COR-L47 (cell line): ENCODE measurements around the gene PGF.

ENCODE experiments used
- DNase-seq: peaks from one replicate; lab custom pipeline; 2025; lab: John Stamatoyannopoulos, UW

PGF gene

GRCh38 chr14:74919421-74920165, 35.8 kb downstream of the PGF start:
- DNase-seq: no peak

GRCh38 chr14:74918380-74918779, 37.0 kb downstream of the PGF start:
- DNase-seq: no peak

GRCh38 chr14:74917646-74918081, 37.7 kb downstream of the PGF start:
- no peak for DNase-seq

GRCh38 chr14:74917178-74917543, 38.2 kb downstream of the PGF start:
- DNase-seq: no peak

DNA sequence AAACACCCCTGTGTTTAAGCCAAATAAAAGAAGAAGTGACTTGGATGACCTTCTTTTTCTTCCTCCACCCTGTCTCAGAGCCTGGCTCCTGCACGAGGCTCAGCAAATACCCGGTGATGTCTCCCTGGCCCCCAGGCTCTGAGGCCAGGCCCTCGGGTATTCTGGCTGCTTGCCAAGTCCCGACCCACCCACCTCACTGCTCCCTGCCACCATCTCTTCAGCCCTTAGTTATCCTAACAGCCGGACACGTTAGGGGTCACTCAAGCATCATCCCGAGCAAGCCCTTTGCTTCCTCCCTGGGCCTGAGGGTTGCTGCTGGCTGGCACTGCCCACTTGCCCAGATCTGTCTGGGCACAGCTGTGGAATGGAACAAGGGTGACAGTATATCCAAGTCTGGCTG, 39.6 kb downstream of the PGF start:
- DNase-seq: no peak

GRCh38 chr14:74915426-74915825, 40.0 kb downstream of the PGF start:
- DNase-seq: no peak

DNA sequence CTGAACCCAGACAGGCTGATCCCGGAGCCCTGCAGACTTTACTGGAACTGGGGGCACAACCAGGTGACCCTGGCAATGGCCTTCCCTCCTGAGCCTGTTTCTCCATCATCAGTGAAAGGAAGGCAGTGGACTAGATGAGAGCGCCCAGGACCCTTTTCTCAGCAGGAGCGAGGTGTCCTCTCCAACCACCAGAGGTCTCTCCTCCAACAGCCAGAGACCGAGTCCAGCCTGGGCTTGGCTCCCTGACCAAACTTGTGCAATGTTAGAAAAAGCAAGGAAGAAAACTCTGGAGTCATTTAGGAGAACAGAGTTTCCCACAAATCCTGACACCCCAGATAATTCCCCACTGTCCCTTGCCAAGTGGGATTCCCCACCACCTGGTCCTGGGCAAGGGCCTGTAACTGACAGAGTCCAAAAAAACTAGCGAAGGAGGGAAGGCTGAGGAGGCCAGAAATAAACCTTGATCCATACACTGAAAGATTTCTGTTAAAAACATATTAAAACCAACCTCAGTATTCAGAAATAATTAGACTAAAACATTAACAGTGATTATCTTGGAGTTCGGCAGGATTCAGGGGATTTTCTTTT, 41.3 kb downstream of the PGF start:
- peak; percentile 18 for DNase-seq

GRCh38 chr14:74913393-74913910, 41.9 kb downstream of the PGF start:
- DNase-seq: no peak

DNA sequence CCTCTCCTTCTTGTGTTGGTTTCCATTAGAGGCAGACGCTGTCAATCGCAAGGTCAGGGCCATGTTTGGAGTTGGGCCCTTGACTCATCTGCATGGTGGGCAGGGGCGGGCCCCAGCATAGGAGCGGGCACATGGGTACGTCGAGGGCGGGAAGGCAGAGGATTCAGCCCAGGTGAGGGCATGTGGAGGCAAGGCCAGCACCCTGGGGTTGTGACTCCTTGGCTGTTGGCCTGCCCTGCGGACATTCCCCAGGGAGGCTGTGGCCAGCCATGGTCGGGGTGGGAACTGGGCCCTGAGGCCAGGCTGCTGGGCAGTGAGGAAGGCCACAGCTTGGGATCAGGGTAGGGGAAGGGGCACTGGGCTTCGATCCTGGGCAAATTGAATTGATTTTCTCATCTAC, 42.6 kb downstream of the PGF start:
- DNase-seq: no peak

GRCh38 chr14:74912111-74912510, 43.3 kb downstream of the PGF start:
- DNase-seq: no peak

- no peak for DNase-seq
Observed at GRCh38 chr14:74911704-74912103, 43.7 kb downstream of the PGF start.

DNA sequence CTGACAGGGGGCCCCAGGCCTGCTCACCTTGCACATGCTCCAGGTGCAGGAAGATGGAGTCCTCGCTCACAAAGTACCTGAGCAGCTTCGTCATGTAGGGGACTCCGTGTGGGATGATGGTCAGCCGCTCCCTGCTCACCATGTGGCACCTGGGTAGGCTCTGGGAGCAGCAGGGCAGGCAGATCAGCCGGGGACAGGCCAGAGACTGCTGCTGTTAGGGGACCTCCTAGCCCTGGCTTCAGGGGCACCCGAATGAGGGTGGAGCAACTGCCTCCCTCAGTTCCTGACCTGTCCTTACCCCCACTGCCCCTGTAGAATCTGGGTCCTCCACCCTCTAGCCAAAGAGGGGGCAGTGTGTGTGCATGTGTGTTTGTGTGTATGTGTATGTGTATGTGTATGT, 44.2 kb downstream of the PGF start:
- DNase-seq: no peak

DNA sequence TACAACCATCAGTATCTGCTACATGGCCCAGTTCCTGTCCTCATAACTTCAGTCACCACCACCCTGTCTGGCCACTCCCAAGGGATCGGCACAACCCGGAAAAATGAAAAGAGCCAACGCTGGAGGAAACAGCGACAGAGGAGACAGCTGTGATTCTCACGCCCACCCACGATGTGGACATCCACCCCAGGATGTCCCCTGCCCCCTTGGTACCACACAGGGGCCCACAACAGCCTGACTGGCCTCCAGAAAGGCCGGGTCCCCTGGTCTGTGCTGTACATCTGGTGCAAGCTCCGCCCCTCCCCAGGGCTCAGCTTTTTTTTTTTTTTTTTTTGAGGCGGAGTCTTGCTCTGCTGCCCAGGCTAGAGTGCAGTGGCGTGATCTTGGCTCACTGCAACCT, 44.8 kb downstream of the PGF start:
- DNase-seq: no peak

DNA sequence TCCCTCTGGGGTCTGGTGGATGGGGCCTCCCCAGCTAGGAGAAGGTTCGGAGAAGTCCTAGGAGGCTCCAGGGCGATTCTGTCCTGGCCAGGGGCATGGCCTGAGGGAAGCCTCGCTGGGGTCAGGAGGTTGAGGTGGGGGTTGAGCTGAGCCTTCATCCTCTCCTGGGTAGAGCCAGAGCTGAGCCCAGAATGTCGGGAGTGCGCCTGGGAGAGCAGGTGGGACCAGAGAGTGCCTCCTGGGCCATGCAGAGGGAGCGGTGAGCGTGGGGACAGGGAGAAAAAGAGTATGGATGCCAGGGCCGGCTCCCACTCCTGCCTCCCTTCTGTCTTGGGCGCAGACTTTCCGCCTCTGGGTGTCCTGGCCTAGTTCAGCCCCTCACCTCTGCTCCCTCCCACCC, 45.5 kb downstream of the PGF start:
- DNase-seq: no peak

GRCh38 chr14:74909501-74909900, 45.9 kb downstream of the PGF start:
- no peak for DNase-seq

- no peak for DNase-seq
Observed at GRCh38 chr14:74908861-74909341, 46.5 kb downstream of the PGF start.

DNA sequence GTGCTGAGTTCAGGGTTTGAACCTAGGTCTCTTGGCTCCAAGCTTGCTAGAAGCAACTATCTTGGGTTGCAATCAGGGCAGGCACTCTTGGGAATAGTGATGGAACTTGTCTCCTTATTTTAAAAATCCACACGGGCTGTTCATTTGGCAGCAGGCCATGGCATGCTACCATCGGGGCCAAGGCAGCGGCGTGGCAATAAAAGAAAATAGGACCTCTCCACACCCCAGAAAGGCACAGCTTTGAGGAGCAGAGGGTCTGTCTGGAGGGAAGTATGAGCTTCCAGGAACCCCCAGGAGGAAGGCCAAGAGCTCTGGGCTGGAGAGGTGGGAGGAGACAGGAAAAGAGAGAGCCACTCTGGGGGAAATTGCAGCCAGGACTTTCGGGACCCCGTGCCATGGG, 47.7 kb downstream of the PGF start:
- no peak for DNase-seq

DNA sequence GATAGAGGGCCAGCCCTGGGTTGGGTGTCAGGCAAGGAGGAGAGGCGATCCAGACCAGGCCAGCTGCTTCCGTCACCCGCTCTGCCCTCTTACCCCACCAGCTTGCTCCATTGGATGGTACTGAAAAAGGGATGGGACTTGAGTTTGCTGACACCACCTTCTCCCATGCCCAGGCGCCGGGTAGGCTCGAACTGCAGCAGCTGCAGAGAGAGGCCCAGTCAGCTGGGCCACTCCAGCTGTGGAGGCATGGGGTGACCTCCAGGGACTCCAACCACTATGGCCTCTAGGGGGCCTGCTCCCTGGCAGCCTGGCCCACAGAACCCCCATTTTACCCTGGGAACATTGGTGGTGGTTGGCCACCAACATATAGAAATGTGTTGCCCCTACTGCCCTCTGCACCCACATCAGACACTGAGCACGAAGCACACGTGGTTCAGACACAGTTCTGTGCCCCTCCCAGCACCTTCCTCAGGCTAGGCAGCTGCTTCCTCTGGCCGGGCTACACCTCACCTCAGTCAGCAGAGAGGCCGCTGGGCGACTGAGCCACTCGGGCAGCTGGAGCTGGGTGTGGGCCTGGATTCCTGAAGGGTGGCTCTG, 48.4 kb downstream of the PGF start:
- DNase-seq: no peak

GRCh38 chr14:74905595-74906142, 49.7 kb downstream of the PGF start:
- DNase-seq: peak; percentile 34

DNA sequence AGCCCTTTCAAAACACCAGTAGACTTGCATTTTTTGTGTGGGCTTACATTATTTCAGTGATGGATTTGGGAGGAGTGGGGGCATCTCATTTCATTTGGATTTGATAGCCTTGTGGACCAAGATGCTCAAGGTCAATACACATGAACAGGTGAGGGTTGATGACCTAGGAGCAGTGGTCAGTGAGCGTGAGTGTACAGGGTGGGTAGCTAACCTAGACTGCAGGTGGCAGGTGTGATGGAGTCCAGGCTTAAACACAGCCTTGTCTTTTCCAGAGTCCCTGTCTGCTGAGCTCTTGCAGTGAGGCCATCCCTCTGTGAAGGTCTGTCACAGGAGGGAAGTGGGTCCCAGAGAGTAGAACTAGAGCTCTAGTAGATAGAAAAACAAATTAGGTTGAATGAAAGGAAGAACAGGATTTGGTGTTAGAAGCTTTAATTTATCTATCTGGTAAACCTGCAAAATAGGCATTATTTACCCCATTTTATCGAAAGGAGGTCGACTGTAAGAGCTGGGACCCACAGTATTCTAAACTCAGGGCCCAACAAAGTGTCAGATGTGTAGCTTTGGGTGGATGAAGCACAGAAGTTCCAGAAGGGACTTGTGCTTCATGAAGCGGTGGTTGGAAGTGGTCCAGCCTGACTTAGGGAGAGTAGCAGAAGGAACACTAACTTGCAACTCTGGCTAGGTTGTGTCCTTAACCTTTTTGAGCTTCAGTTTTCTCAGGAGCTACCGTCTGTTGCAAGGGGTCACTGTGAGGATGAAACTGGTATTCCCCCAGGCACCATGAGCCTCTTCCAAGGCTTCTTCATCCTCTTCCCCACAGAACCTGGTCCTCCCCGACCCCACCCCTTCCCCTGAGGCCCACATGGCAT, 50.5 kb downstream of the PGF start:
- DNase-seq: no peak

DNA sequence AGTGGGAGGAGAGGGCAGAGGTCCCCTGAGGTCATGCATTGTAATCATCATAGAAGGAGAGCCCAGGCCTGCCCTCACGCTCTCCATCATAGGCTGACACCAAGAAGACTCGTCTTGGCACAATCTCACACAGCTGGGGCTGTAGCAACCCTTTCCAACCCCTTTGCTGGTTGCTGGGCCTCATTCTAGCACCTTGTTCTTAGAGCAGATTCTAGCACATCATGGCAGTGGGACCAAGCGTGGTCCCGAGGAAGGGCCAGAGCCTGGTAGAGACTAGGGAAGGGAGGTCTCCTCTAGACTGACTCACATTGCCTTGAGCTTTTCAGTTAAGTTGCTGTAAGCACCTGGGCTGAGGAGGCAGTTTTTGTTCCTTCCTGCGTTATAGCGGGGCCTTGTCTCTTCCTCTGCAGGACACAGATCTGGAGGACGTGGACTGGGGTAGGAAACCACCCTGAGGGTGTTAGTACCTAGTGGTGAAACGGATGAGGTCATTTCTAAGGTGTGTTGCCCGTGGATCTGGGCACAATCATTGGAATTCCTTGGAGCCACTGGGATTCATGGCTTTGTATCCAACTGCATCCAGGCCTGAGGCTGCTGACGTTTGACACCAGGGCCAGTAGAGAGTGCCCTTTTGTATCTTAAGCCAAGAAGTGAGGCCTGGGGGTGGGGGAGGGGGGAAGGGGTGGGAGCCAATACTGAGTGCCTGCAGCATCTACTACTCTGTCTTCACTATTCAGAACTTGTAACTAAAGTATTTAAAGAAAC, 52.3 kb downstream of the PGF start:
- DNase-seq: no peak
